OCI-M2 (cell line): ENCODE data around the gene WDR72.
"Not testable (repeated sequence)": the region's sequence is repeated elsewhere in the genome, so short reads cannot be mapped to it uniquely, and the experiment has no call there.

Experiments used
- DNase-seq: peaks from one replicate; lab custom pipeline; 2025; ENCODE audit not compliant: unreplicated experiment; lab: John Stamatoyannopoulos, UW

The WDR72 gene

DNA sequence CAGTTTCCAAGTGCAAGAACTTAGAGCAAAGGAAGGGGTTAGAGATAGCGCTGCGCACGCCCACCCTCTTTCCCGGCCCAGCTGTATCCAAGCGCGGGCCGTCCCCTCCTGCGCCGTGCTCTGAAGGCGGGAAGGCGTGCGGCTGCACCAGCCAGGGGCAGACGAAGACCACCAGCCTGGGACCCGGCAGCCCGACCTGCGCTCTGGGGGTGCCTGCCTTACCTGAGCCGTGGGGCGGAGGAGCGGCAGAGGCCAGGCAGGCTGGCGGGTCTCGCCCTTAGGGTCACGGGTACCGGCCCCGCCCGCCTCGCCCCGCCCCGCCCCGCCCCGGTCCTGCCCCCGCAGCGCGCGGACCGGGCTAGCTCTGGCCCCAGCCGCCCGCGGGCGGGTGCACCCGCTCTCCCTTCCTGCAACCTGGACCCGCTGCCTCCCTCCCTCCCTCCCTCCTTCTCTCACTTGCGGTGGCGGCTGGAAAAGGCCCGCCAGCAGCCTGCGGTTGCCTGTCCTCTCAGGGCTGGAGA is at the start of gene WDR72:
WDR72 (minus strand) TSS at position 253 of the 521 bp plus-strand sequence. CDS start 26,514 bp downstream, outside the sequence.
- DNase-seq: no peak

DNA sequence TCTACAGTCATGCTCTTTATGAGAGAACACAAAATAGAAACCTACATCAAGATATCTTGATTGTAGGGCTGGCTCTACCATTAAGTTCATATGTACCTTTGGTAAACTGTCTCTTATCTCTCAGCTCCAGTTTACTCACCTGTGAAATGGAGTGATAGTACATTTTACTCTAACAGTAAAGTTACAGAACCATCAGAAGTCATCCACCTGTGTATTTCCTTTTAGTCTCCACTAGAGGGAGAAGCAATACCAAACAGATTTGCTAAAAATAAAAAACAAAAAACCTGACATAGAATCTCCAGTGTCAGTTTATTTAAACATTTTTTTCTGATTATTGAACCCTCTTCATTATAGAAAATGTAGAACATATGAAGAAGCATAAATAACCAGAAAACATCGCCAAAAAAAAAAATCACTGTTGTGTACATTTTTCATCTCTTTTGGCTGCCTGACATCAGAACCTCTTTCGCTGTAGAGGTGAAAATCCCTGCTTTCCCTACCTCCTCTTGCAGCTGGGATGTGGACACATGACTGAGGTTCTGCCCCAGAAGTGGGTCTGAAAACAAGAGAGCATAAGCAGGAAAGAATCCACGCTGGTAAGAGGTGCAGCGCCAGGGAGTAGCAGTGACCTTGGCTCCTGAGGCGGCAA is 48.7 kb upstream of the WDR72 start:
- DNase-seq: no peak

DNA sequence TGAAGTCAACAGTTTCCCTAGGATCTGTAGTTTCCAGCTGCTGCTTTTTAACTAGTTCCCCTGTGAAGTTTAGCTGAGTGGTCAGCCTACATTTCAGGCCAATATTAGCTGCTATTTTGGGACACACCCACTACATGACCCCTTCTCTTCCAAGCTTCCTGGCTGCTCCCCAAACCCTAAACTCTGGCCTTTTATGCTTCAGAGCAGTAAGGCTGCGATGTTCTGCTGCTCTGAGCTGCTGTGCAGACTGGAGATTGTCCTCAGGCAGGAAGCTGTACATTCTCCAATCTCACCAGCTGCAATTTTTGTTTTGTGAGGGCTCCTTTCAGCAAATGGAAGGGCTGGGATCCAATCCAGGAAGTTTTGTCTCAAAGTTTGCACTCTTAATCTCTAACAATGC is 48.0 kb upstream of the WDR72 start:
- DNase-seq: no peak

DNA sequence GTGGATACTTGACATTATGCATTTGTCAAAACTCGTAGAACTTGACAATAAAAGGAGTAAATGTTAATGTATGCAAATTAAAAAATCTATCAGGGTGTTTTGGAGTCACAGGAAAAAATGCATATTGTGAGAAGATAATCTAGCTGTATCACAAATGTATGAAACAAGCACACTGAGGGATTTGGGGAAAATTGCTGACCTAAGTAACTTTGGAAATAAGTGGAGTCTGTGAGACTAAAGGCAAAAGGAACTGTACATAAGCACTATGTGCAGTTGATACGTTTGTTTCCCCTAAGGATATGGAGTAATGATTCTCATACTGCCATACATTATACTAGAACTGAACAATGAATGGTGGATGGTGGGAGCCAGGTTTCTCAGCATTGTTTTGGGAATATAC is 43.2 kb upstream of the WDR72 start:
- DNase-seq: no peak

DNA sequence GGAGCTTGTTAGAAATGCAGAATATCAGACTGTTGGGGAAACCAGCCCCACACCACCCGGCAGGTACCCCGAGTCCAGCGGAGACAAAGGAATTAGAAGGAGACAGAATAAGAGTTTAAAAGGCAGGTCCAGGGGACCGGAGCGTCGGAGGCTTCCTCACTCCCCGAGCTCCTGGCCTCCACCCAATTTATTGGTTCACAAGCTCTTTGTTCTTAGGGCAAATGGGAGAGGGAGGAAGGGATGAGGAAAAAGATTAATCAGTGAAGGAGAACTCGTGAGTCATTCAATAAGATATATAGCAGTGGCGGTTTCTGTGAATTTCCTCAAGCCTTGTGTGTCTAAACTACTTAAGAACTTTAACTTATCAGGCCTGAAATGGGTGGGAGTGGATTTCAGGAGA is 32.1 kb upstream of the WDR72 start:
- no peak for DNase-seq

- DNase-seq: no peak
Measured at GRCh38 chr15:53789654-53790375, 30.4 kb upstream of the WDR72 start.

DNA sequence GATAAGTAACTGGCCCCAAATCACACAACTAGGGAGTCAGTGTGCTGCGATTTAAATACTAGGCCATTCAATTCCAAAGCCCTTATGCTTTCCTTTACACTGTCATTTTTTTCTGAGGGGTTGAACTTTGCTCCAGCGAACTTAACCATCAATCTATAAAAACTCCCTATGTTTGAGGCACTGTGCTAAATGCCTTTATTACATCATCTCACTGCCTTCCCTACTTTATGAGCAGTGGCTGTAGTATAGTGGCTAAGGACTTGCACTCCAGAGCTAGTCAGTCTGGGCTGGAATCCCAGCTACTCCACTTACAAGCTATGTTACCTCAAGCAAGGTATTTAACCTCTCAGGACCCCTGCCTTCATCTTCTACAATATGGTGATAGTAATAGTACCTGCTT is 26.9 kb upstream of the WDR72 start:
- DNase-seq: no peak

GRCh38 chr15:53785241-53785640 is 25.8 kb upstream of the WDR72 start:
- not testable (repeated sequence) for DNase-seq

GRCh38 chr15:53762916-53763315 is 3.5 kb upstream of the WDR72 start:
- DNase-seq: no peak

- DNase-seq: no peak
Measured at GRCh38 chr15:53758412-53758811, 1.1 kb downstream of the WDR72 start.

- DNase-seq: no peak
Measured at GRCh38 chr15:53757906-53758305, 1.6 kb downstream of the WDR72 start.

GRCh38 chr15:53753813-53754212 is 5.7 kb downstream of the WDR72 start:
- DNase-seq: no peak

- no peak for DNase-seq
Measured at GRCh38 chr15:53752406-53752805, 7.1 kb downstream of the WDR72 start.

GRCh38 chr15:53747501-53748068 is 11.9 kb downstream of the WDR72 start:
- no peak for DNase-seq

- DNase-seq: no peak
Measured at GRCh38 chr15:53746101-53746500, 13.4 kb downstream of the WDR72 start.

- DNase-seq: no peak
Measured at GRCh38 chr15:53739651-53740050, 19.8 kb downstream of the WDR72 start.

GRCh38 chr15:53739187-53739586 is 20.3 kb downstream of the WDR72 start:
- DNase-seq: no peak

DNA sequence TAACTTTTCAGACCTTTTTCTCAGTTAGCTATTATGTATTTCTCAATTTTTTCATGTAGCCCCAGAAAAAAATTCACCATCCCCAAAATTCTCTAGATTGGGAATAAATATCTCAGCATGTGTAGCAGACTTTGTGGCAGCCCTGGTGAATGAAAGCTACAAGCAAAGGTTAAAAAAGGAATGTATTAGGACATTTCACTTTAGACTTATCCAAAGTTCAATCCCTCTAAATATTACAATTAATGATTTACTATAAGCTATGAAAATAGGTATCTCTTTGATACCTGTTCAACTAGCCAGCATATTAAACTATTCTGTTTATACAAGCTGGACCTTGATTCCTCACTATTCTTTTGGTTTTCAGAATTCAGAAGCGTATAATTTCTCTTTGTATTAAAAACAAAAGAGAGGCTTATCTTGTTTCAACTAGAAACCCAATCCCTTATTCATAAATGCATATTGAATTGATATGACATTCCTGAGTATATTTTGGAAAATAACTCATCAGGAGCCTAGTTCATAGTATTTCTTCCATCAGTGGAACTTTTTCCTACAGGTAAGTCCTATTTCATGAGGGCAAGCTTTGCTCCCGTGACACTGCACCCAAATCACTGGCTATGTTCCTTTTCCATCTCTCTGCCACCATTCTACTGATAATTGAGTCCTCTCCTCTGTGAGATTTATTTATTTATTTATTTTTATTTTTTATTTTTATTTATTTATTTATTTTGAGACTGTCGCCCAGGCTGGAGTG is 38.0 kb downstream of the WDR72 start:
- DNase-seq: no peak

- no peak for DNase-seq
Measured at GRCh38 chr15:53716909-53717876, 42.3 kb downstream of the WDR72 start.

- no peak for DNase-seq
Measured at GRCh38 chr15:53713218-53713617, 46.2 kb downstream of the WDR72 start.
